ENCODE measurements around the gene HES6.

HES6 gene

DNA sequence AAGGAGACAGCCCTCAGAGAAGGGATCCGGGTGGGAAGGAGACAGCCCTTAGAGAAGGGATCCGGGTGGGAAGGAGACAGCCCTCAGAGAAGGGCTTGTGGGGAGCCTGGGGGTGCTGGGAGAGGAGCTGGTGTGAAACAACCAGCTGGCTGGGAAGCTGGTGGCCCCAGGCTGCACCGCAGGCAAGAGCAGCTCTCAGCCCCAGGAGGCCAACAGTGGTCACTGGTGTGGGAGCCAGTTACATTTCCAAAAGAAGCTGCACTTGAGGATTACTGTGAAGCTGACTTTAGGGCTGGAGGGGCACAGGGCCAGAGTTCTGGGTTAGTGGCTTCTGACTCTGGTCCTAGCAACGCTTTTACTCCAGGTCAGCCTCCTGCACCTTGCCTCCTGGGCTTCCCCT lies 3.3 kb downstream of the HES6 start:
- TF ChIP-seq, protein P1, sequence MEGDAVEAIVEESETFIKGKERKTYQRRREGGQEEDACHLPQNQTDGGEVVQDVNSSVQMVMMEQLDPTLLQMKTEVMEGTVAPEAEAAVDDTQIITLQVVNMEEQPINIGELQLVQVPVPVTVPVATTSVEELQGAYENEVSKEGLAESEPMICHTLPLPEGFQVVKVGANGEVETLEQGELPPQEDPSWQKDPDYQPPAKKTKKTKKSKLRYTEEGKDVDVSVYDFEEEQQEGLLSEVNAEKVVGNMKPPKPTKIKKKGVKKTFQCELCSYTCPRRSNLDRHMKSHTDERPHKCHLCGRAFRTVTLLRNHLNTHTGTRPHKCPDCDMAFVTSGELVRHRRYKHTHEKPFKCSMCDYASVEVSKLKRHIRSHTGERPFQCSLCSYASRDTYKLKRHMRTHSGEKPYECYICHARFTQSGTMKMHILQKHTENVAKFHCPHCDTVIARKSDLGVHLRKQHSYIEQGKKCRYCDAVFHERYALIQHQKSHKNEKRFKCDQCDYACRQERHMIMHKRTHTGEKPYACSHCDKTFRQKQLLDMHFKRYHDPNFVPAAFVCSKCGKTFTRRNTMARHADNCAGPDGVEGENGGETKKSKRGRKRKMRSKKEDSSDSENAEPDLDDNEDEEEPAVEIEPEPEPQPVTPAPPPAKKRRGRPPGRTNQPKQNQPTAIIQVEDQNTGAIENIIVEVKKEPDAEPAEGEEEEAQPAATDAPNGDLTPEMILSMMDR (IDR thresholded peaks at IDR 0.05; ENCODE audit: low read depth, low read length) = no peak
- DNase-seq (ENCODE audit: extremely low read depth, low read depth) = no peak

DNA sequence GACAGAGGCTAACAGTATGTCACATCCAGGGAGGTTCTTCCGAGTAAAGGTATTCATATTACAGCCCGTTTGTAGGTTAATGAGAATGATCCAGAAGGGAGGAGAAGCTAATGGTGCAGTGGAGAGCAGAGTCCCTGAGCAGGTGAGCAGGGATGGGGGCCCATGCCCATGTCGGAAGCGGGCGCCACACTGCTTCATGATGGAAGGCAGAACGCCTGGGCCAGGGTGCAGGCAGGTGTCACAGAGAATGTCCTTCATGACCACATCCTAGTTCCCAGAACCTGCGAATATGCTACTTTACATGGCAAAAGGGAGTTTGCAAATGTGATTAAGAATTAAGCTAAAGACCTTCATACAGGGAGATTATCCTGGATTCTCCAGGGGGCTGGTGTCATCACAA lies 4.0 kb downstream of the HES6 start:
- no peak for DNase-seq (ENCODE audit: extremely low read depth, low read depth)
- TF ChIP-seq, protein P1 (IDR thresholded peaks at IDR 0.05; ENCODE audit: low read depth, low read length) = no peak

DNA sequence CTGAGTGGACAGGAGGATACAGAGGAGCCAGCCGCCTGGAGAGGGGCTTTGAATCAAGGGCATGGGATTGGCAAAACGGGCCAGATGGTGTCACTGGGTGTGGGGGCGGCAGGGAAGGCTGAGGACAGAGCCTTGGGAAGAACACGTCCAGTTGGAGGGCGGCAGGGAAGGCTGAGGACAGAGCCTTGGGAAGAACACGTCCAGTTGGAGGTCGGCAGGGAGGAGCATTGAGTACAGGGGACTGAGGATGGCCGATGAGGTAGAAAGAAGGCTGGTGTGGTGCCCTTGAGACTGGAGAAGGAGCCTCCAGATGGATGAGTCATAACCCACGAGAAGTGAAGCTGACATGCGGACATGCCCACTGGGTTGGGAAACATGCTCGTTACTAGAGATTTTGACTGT lies 4.5 kb downstream of the HES6 start:
- TF ChIP-seq, protein P1 (IDR thresholded peaks at IDR 0.05; ENCODE audit: low read depth, low read length) = no peak
- DNase-seq (ENCODE audit: extremely low read depth, low read depth) = no peak

DNA sequence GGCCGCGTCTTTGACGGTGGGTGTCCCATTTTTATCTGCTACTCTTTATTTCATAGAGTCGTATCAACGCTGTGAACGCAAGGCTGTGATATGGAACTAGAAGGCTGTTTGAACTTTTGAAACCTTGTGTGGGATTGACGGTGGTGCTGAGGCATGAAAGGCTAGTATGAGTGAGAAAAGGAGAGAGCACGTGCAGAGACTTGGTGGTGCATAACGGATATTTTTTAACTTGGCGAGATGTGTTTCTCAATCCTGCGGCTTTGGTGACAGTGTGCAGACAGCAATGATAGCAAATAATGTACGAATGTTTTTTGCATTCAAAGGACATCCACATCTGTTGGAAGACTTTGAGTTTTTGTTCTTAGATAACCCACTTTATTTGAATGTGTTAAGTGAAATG lies 6.2 kb downstream of the HES6 start:
- no peak for DNase-seq (ENCODE audit: extremely low read depth, low read depth)

DNA sequence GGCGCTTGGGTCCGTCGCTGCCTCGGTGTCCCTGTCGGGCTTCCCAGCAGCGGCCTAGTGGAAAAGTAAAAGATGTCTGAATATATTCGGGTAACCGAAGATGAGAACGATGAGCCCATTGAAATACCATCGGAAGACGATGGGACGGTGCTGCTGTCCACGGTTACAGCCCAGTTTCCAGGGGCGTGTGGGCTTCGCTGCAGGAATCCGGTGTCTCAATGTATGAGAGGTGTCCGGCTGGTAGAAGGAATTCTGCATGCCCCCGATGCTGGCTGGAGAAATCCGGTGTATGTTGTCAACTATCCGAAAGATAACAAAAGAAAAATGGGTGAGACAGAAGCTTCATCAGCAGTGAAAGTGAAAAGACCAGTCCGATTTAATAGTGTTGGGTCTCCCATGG lies 8.0 kb downstream of the HES6 start:
- TF ChIP-seq, protein P1 (IDR thresholded peaks at IDR 0.05; ENCODE audit: low read depth, low read length) = no peak
- no peak for DNase-seq (ENCODE audit: extremely low read depth, low read depth)

More for the DNA sequence above, 6.2 kb downstream of the HES6 start:
- TF ChIP-seq, protein P1 (IDR thresholded peaks at IDR 0.05; ENCODE audit: low read depth, low read length) = no peak

DNA sequence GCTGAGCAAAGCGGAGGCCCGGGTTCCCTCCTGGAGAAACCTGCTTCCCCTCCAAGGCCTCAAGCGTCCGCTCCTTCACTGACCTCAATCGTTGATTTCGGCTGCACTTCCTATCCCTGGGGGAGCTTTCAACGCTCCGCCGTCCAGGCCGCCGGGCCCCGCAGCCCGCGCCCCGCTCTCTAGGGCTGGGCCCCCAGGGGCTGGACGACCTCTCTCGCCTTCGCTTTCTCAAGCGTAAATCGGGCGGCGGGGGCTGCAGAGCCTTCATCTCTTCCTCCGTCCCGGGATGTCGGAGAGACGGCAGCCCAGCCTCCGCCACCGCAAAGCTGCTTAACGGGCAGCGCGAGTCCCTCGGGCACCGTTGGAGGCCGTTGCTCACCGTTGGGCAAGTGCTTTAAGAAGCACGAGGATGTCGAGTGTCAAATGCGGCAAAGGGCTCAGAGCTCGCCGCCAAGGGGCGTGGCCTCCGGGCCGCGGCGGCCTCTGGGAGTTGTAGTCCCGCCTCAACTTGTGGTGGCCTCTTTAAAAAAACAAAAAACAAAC lies 8.5 kb downstream of the HES6 start:
- TF ChIP-seq, protein P1 (IDR thresholded peaks at IDR 0.05; ENCODE audit: low read depth, low read length) = no peak
- no peak for DNase-seq (ENCODE audit: extremely low read depth, low read depth)

DNA sequence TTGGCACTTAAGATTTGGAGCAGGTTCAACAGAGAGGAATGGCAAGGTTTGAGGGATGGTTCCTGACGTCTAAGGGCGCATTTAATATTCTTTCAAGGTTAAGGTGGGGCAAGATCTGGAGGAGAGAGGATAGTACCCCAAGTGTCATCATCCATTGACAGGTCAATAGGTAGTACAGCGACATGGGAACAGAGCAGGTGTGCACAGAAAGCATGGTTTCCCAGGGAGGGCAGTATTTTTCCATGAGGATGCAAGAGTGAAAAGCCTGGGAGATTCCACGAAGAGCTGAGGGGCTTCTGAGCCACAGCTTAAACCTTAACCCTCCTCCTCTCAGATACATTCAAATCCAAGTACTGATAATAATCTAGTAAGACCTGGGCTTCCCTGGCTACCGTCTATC lies 9.1 kb downstream of the HES6 start:
- TF ChIP-seq, protein P1 (IDR thresholded peaks at IDR 0.05; ENCODE audit: low read depth, low read length) = no peak
- no peak for DNase-seq (ENCODE audit: extremely low read depth, low read depth)
